ENCODE data around the gene COL17A1.

- TF ChIP-seq POLR2A (IDR thresholded peaks at IDR 0.05; ENCODE audit: low read length), result no peak
- no peak for TF ChIP-seq GATA1 (IDR thresholded peaks at IDR 0.05; ENCODE audit: low read depth, low read length)
These were observed 95.6 kb downstream of the COL17A1 start for GRCh38 chr10:103990121-103990520.
